Erythroblast (primary cell): Measurements from ENCODE around the gene GATA3.

Source experiments
- GATA1 ChIP-seq: IDR thresholded peaks from 2 replicates; pipeline ENCODE4 v1.6.1; 2011; ENCODE audit warnings: low read depth, mild to moderate bottlenecking, control low read depth, low read length, moderate library complexity
- POLR2A ChIP-seq: IDR thresholded peaks from 2 replicates; pipeline ENCODE4 v1.6.1; 2011; ENCODE audit warnings: mild to moderate bottlenecking, low read length

DNA sequence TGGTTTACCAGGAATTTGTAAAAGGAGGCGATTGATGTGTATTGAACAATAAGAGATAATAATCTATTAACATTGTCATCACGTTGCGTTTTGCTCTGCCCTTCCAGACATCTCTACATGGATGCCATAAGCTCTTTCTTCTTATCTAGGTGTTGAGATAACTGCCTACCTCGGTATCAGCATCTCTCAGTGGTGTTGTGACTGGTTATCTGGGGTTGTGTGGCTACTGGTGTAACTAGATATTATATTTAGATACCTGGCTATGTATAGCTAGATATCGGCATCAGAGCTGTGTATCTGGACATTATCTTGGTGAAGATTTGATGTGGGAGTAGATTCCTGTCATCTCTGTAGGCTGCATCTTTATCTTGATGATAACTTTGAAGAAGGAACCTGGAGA is 17.2 kb downstream of the GATA3 start:
- no peak for TF ChIP-seq POLR2A
- no peak for TF ChIP-seq GATA1
